Mesenchymal stem cell (in vitro differentiated cells and primary cell): ENCODE measurements around the gene ARHGEF17.
A peak's percentile ranks its signal among the peaks of the same experiment; 100 is the strongest.

Source experiments
- DNase-seq: peaks from one replicate; pipeline ENCODE4 v3.0.0-alpha.2; 2013
- H2AFZ ChIP-seq: one replicate; pipeline ENCODE4 v1.6.1; 2013; ENCODE audit warnings: low read depth, mild to moderate bottlenecking, control low read depth, inconsistent platforms, low read length, moderate library complexity
- H2AK5ac ChIP-seq: 2 replicates; pipeline ENCODE4 v1.6.1; 2013; ENCODE audit warnings: low read length, moderate library complexity, mild to moderate bottlenecking, inconsistent platforms; ENCODE audit not compliant: severe bottlenecking
- H2BK120ac ChIP-seq: one replicate; pipeline ENCODE4 v1.6.1; 2013; ENCODE audit warnings: low read depth, mild to moderate bottlenecking, inconsistent platforms, low read length, moderate library complexity
- H2BK12ac ChIP-seq, 2 experiments: one replicate each; pipeline ENCODE4 v1.6.1; 2013; ENCODE audit warnings: inconsistent platforms in 2 of 2, low read length in 2 of 2, mild to moderate bottlenecking in 2 of 2, moderate library complexity in 2 of 2, control low read depth in 1 of 2
- H2BK15ac ChIP-seq: one replicate; pipeline ENCODE4 v1.6.1; 2013; ENCODE audit warnings: mild to moderate bottlenecking, low read depth, inconsistent platforms; ENCODE audit not compliant: poor library complexity, severe bottlenecking
- H2BK5ac ChIP-seq: 2 replicates; pipeline ENCODE4 v1.6.1; 2013; ENCODE audit warnings: low read depth, mild to moderate bottlenecking, low read length, control low read depth, inconsistent platforms; ENCODE audit not compliant: poor library complexity, severe bottlenecking
- H3K14ac ChIP-seq, 2 experiments: one replicate each; pipeline ENCODE4 v1.6.1; 2013; ENCODE audit warnings: inconsistent platforms in 2 of 2, low read length in 2 of 2, control low read depth in 1 of 2, mild to moderate bottlenecking in 1 of 2, moderate library complexity in 1 of 2
- H3K18ac ChIP-seq, 2 experiments: one replicate each; pipeline ENCODE4 v1.6.1; 2013; ENCODE audit warnings: inconsistent platforms in 2 of 2, low read length in 2 of 2, control low read depth in 1 of 2, low read depth in 1 of 2, mild to moderate bottlenecking in 1 of 2
- H3K23ac ChIP-seq, 2 experiments: one replicate each; pipeline ENCODE4 v1.6.1; 2013; ENCODE audit warnings: inconsistent platforms in 2 of 2, low read length in 2 of 2, mild to moderate bottlenecking in 2 of 2, moderate library complexity in 2 of 2, control low read depth in 1 of 2
- H3K27ac ChIP-seq: 2 replicates; pipeline ENCODE4 v1.5.1; 2013; ENCODE audit warnings: mild to moderate bottlenecking, moderate library complexity, low read length, control low read depth, inconsistent platforms; ENCODE audit not compliant: poor library complexity, severe bottlenecking
- H3K27me3 ChIP-seq, 2 experiments: 2 replicates each; pipeline versions ENCODE4 v1.6.1 to v1.7.0; 2013; ENCODE audit warnings: low read length in 2 of 2, mild to moderate bottlenecking in 2 of 2, moderate library complexity in 2 of 2, control low read depth in 1 of 2, inconsistent platforms in 1 of 2; ENCODE audit not compliant: control insufficient read depth in 1 of 2, insufficient read depth in 1 of 2
- H3K36me3 ChIP-seq, 2 experiments: 2 replicates each; pipeline versions ENCODE4 v1.6.1 to v1.7.0; 2013; ENCODE audit warnings: low read length in 2 of 2, control low read depth in 1 of 2, inconsistent platforms in 1 of 2, low read depth in 1 of 2, mild to moderate bottlenecking in 1 of 2; ENCODE audit not compliant: insufficient read depth in 2 of 2, control insufficient read depth in 1 of 2
- H3K4ac ChIP-seq, 2 experiments: one replicate each; pipeline ENCODE4 v1.6.1; 2013; ENCODE audit warnings: inconsistent platforms in 2 of 2, low read length in 2 of 2, mild to moderate bottlenecking in 2 of 2, moderate library complexity in 2 of 2, control low read depth in 1 of 2, low read depth in 1 of 2
- H3K4me1 ChIP-seq: 2 replicates; pipeline ENCODE4 v1.6.1; 2013; ENCODE audit warnings: low read depth, low read length, control low read depth; ENCODE audit not compliant: control insufficient read depth, insufficient read depth
- H3K4me2 ChIP-seq: 2 replicates; pipeline ENCODE4 v1.6.1; 2013; ENCODE audit warnings: low read length, mild to moderate bottlenecking, inconsistent platforms; ENCODE audit not compliant: poor library complexity, severe bottlenecking
- H3K4me3 ChIP-seq, 2 experiments: 2 replicates each; pipeline versions ENCODE4 v1.5.1 to v1.7.0; 2013; ENCODE audit warnings: low read length in 2 of 2, mild to moderate bottlenecking in 2 of 2, control low read depth in 1 of 2, low read depth in 1 of 2; ENCODE audit not compliant: insufficient read depth in 1 of 2
- H3K79me1 ChIP-seq: replicated peaks from 2 replicates; pipeline ENCODE4 v1.6.1; 2013; ENCODE audit warnings: mild to moderate bottlenecking, control low read depth, low read length, inconsistent platforms; ENCODE audit not compliant: poor library complexity, severe bottlenecking
- H3K9ac ChIP-seq: 2 replicates; pipeline ENCODE4 v1.7.0; 2013; ENCODE audit warnings: mild to moderate bottlenecking, low read length, moderate library complexity
- H3K9me3 ChIP-seq: 2 replicates; pipeline ENCODE4 v1.7.0; 2013; ENCODE audit warnings: mild to moderate bottlenecking, low read length; ENCODE audit not compliant: control insufficient read depth
- H4K8ac ChIP-seq: one replicate; pipeline ENCODE4 v1.6.1; 2013; ENCODE audit warnings: inconsistent platforms, mild to moderate bottlenecking, low read length, moderate library complexity
- H4K91ac ChIP-seq: one replicate; pipeline ENCODE4 v1.6.1; 2013; ENCODE audit warnings: mild to moderate bottlenecking, low read length, inconsistent platforms
- WGBS: methylation state at CpG from one replicate; pipeline ENCODE4 v1.1.7; 2013; ENCODE audit warnings: mixed read lengths; 5-methylcytosine and 5-hydroxymethylcytosine counted together

The ARHGEF17 gene

DNA sequence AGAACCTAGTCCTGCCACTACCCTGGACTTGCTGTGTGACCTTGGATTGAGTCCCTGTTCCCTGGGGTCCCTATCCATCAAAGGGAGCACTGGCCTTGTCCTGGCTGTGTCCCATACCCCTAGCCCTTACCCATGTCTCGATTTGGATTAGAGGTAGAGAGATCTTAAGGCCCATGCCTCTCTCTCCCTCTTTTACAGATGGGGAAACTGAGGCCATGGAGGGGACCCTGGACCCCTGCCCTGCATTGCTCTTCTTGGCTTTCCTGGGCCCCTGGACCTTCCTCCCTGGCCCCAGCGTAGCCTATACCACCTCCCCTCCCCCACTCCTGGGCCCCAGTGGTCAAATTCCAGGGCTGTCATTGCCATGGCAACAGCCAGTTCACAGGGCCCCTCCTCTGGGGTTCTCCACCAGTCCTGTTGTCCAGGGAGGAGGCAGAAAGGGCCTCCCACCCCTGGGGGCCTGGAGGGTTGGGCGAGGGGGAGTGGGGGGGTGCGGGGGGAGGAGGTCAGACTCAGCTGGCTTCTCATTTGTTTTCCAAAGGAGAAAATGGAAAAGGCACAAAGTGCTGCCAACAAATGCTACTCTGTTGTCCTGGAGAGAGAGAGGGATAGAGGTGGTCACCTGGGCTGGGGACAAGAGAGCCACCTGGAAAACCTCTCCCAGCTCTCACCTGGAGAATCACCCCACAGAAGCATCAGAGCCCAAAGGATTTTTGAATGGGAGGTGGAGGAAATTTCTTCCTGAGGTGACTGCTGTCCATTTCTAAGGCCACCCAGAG, 23.3 kb downstream of the ARHGEF17 start:
- WGBS: 26% methylated on average over 4 of the region's 4 CpGs
- peak overlapping the region; percentile 10 for H3K9ac ChIP-seq

DNA sequence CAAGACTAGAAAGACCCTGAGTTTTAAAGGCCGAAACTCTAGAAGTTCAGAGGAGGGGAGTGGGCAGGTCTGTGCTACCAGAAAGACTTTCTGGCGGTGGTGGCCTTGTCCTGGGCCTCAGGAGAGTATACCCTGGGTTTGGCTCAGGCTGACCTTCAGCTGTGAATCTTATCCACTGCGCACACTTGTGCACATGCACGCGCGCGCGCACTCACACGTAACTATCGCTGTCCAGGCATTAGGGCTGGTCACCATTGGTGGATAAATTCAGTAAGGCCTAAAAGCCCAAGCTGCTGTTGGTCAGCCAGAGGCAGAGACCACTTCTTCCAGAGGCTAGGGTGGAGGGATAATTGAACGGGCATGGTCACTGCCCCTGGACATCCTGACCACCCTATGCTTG, 25.1 kb downstream of the ARHGEF17 start:
- Histone ChIP-seq H3K27me3 (no peaks in the 10 kb centered on the region), H3K4me3 (no peak overlapping the region), H2BK5ac (peak overlapping the region; percentile 49), H2AFZ (no peak overlapping the region), H3K4me1 (peaks cover 50% of the 10 kb centered on the region), H2BK12ac (peak overlapping the region; percentile 91 to 100), H3K4me2 (no peak overlapping the region), H4K8ac (peak overlapping the region; percentile 87), H2BK120ac (peak overlapping the region; percentile 88), H3K36me3 (peaks cover 0 to 16% of the 10 kb centered on the region in 2 experiments), H3K4ac (peak overlapping the region; percentile 76 to 86), H2BK15ac (peak overlapping the region; percentile 75), H3K18ac (peak overlapping the region; percentile 97 to 98), H3K14ac (peak overlapping the region in 1 of 2 experiments; percentile 90), H3K9me3 (no peaks in the 10 kb centered on the region), H3K23ac (peak overlapping the region; percentile 6 to 91), H3K79me1 (peaks cover 11% of the 10 kb centered on the region), H2AK5ac (peak overlapping the region; percentile 91), H3K9ac (peak overlapping the region; percentile 63), H4K91ac (peak overlapping the region; percentile 96), H3K27ac (peak overlapping the region; percentile 88)
- DNase-seq: no peak
- 96% methylated on average over 11 of the region's 11 CpGs for WGBS

More for the DNA sequence above, 23.3 kb downstream of the ARHGEF17 start:
- Histone ChIP-seq H3K9me3 (no peaks in the 10 kb centered on the region), H2BK5ac (peak overlapping the region; percentile 90), H3K23ac (peak overlapping the region in 1 of 2 experiments; percentile 14), H3K4me3 (no peak overlapping the region), H2AFZ (no peak overlapping the region), H3K36me3 (peaks cover 0 to 14% of the 10 kb centered on the region in 2 experiments), H3K4ac (peak overlapping the region; percentile 82 to 85), H3K27ac (peak overlapping the region; percentile 88), H3K4me1 (peaks cover 65% of the 10 kb centered on the region), H2BK120ac (peak overlapping the region; percentile 69), H2BK12ac (peak overlapping the region; percentile 71 to 99), H3K79me1 (peaks cover 5% of the 10 kb centered on the region), H3K14ac (peak overlapping the region in 1 of 2 experiments; percentile 95), H2AK5ac (peak overlapping the region; percentile 99), H4K91ac (peak overlapping the region; percentile 96), H3K27me3 (no peaks in the 10 kb centered on the region), H3K18ac (peak overlapping the region; percentile 95 to 98), H2BK15ac (peak overlapping the region; percentile 60), H4K8ac (peak overlapping the region; percentile 93), H3K4me2 (peak overlapping the region; percentile 63)
- peak; percentile 80 for DNase-seq

DNA sequence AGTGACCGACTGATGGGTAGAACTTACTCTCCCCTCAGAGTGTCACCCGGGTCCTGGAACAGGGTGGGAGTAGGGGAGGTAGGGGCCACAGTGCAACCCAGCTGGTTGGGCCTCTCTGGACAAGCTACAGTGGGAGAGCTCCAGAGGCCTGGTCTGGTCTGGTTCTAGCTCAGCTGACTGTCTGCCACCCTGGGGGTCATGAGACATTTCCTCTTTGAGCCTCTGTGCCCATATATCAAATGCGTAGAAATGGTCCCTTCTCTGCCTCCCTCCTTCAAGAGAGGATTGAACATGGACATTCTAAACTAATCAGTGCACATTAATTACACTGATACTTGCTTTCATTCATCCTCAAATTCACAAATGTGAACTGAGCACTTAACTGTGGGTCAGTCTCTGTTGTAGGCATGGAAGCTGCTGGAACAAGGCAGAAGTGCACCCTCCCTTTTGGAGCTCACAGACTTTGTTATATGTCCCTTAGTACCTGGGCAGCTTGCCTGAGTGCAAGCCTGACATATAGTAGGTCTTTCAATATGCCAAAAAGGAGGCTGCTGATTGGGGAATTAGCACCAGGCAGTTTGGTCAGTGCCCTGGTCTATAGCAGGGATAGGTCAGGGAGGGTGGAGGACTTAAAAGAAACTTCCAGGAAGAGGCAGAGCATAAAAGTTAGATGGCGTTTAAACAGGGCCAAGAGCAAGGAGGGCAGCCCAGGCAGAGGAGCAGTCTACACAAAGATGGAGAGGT, 25.7 kb downstream of the ARHGEF17 start:
- Histone ChIP-seq H2AK5ac (peak overlapping the region; percentile 94), H2BK5ac (peak overlapping the region; percentile 68), H2BK12ac (peak overlapping the region; percentile 91 to 100), H4K91ac (peak overlapping the region; percentile 96), H3K9me3 (no peaks in the 10 kb centered on the region), H3K4me2 (peak overlapping the region; percentile 30), H2BK15ac (peak overlapping the region; percentile 82), H3K4me1 (peaks cover 47% of the 10 kb centered on the region), H3K9ac (peak overlapping the region; percentile 63), H3K14ac (peak overlapping the region in 1 of 2 experiments; percentile 90), H3K18ac (peak overlapping the region; percentile 97 to 98), H3K23ac (peak overlapping the region in 1 of 2 experiments; percentile 51), H3K4me3 (peak overlapping the region in 1 of 2 experiments; percentile 47), H3K36me3 (peaks cover 0 to 15% of the 10 kb centered on the region in 2 experiments), H2BK120ac (peak overlapping the region; percentile 88), H2AFZ (no peak overlapping the region), H3K27ac (peak overlapping the region; percentile 88), H3K4ac (peak overlapping the region; percentile 76 to 86), H3K79me1 (peaks cover 14% of the 10 kb centered on the region), H3K27me3 (no peaks in the 10 kb centered on the region), H4K8ac (peak overlapping the region; percentile 91)
- DNase-seq: peak; percentile 62
- WGBS: 33% methylated on average over 4 of the region's 4 CpGs
